GM13976 (cell line): ENCODE measurements around the gene KIF18A.

Experiments used
- DNase-seq: peaks from one replicate; pipeline ENCODE4 v3.0.0; 2012; ENCODE audit warnings: low spot score
- CTCF ChIP-seq: IDR thresholded peaks from 2 replicates; pipeline ENCODE4 v1.5.1; 2012; ENCODE audit warnings: borderline replicate concordance, mild to moderate bottlenecking; ENCODE audit not compliant: insufficient read depth; ENCODE audit errors: extremely low read depth, missing control alignments, control extremely low read depth
- in situ Hi-C: fragments of 300-500 bp; cut with MboI; formaldehyde crosslinking; loops from one replicate; pipeline ENCODE4 v1.12.0; 2022; ENCODE audit warnings: low sequenced_read_pairs, mixed read lengths, inconsistent platforms; ENCODE audit not compliant: unreplicated experiment

Gene KIF18A

GRCh38 chr11:28086569-28086968 is 21.4 kb downstream of the KIF18A start:
- DNase-seq: no peak
- in situ Hi-C loops: no loop called here
- no peak for TF ChIP-seq CTCF

GRCh38 chr11:28083118-28083517 is 24.8 kb downstream of the KIF18A start:
- in situ Hi-C loops: no loop called here
- DNase-seq: no peak
- TF ChIP-seq CTCF: no peak

GRCh38 chr11:28077521-28077920 is 30.4 kb downstream of the KIF18A start:
- in situ Hi-C loops: no loop called here
- TF ChIP-seq CTCF: no peak
- DNase-seq: no peak

- no peak for TF ChIP-seq CTCF
- in situ Hi-C loops: no loop called here
- no peak for DNase-seq
Measured at GRCh38 chr11:28072321-28072720, 35.6 kb downstream of the KIF18A start.

GRCh38 chr11:28071305-28071704 is 36.7 kb downstream of the KIF18A start:
- no peak for TF ChIP-seq CTCF
- DNase-seq: no peak
- in situ Hi-C loops: no loop called here

GRCh38 chr11:28058333-28058732 is 49.6 kb downstream of the KIF18A start:
- TF ChIP-seq CTCF: no peak
- in situ Hi-C loops: no loop called here
- DNase-seq: no peak

GRCh38 chr11:28054821-28055220 is 53.1 kb downstream of the KIF18A start:
- in situ Hi-C loops: no loop called here
- DNase-seq: no peak
- no peak for TF ChIP-seq CTCF
